ENCODE results near the gene URM1. TPM values are rescaled to one million over a fixed set of nuclear protein-coding genes. Genes with fewer than 3 reads are reported as not detected.

Gene URM1
- total RNA-seq, 1 donor from 2014 or later: 73.2 TPM

- H3K4me1 Mint-ChIP-seq: peaks cover 52% of the 10 kb centered on the region
- peak overlapping the region; percentile 71 for H3K4me3 Mint-ChIP-seq
- DNase-seq (ENCODE audit: low read depth, low spot score): no peak
- no peak for TF ChIP-seq CTCF (conservative IDR thresholded peaks at IDR 0.05)
- no peaks in the 10 kb centered on the region for H3K9me3 Mint-ChIP-seq
- peaks cover 7% of the 10 kb centered on the region for H3K27me3 Mint-ChIP-seq (ENCODE audit: low read depth)
- peak overlapping the region; percentile 96 for H3K27ac Mint-ChIP-seq (ENCODE audit: unreplicated experiment)
- no peaks in the 10 kb centered on the region for H3K36me3 Mint-ChIP-seq (ENCODE audit: low read depth)
Observed at GRCh38 chr9:128415281-128415680, 44.1 kb downstream of the URM1 start.

GRCh38 chr9:128416014-128416413 lies 44.8 kb downstream of the URM1 start:
- no peak for DNase-seq (ENCODE audit: low read depth, low spot score)
- peaks cover 7% of the 10 kb centered on the region for H3K27me3 Mint-ChIP-seq (ENCODE audit: low read depth)
- H3K4me3 Mint-ChIP-seq: peak overlapping the region; percentile 71
- no peak for TF ChIP-seq CTCF (conservative IDR thresholded peaks at IDR 0.05)
- no peaks in the 10 kb centered on the region for H3K36me3 Mint-ChIP-seq (ENCODE audit: low read depth)
- H3K9me3 Mint-ChIP-seq: no peaks in the 10 kb centered on the region
- peak overlapping the region; percentile 99 for H3K27ac Mint-ChIP-seq (ENCODE audit: unreplicated experiment)
- H3K4me1 Mint-ChIP-seq: peaks cover 50% of the 10 kb centered on the region

- Mint-ChIP-seq H3K36me3 (ENCODE audit: low read depth) (no peaks in the 10 kb centered on the region), H3K27ac (ENCODE audit: unreplicated experiment) (peak overlapping the region; percentile 99), H3K4me3 (peak overlapping the region; percentile 71), H3K27me3 (ENCODE audit: low read depth) (peaks cover 7% of the 10 kb centered on the region), H3K9me3 (no peaks in the 10 kb centered on the region), H3K4me1 (peaks cover 45% of the 10 kb centered on the region)
- DNase-seq (ENCODE audit: low read depth, low spot score): no peak
- TF ChIP-seq CTCF (conservative IDR thresholded peaks at IDR 0.05): no peak
Observed at GRCh38 chr9:128416432-128417019, 45.4 kb downstream of the URM1 start.

- no peak for TF ChIP-seq CTCF (conservative IDR thresholded peaks at IDR 0.05)
- Mint-ChIP-seq H3K27me3 (ENCODE audit: low read depth) (peaks cover 3% of the 10 kb centered on the region), H3K36me3 (ENCODE audit: low read depth) (no peaks in the 10 kb centered on the region), H3K9me3 (no peaks in the 10 kb centered on the region), H3K4me3 (peak overlapping the region; percentile 77), H3K27ac (ENCODE audit: unreplicated experiment) (no peak overlapping the region), H3K4me1 (peaks cover 34% of the 10 kb centered on the region)
- no peak for DNase-seq (ENCODE audit: low read depth, low spot score)
Observed at GRCh38 chr9:128419061-128419925, 48.1 kb downstream of the URM1 start.

GRCh38 chr9:128420060-128420650 lies 49.0 kb downstream of the URM1 start:
- peak overlapping the region; percentile 77 for H3K4me3 Mint-ChIP-seq
- peak; percentile 76 for DNase-seq (ENCODE audit: low read depth, low spot score)
- peaks cover 3% of the 10 kb centered on the region for H3K27me3 Mint-ChIP-seq (ENCODE audit: low read depth)
- peaks cover 27% of the 10 kb centered on the region for H3K4me1 Mint-ChIP-seq
- H3K9me3 Mint-ChIP-seq: no peaks in the 10 kb centered on the region
- no peaks in the 10 kb centered on the region for H3K36me3 Mint-ChIP-seq (ENCODE audit: low read depth)
- no peak overlapping the region for H3K27ac Mint-ChIP-seq (ENCODE audit: unreplicated experiment)
- peak; percentile 80 for TF ChIP-seq CTCF (conservative IDR thresholded peaks at IDR 0.05)

All from neural crest cell (in vitro differentiated cells).